GM19324 (cell line): ENCODE data around the gene POLR2F.

Source experiments
- ATAC-seq: cut with Tn5 transposase; IDR thresholded peaks from one replicate; pipeline ENCODE4 v1.9.1; 2021; ENCODE audit warnings: mild to moderate bottlenecking, moderate library complexity; ENCODE audit not compliant: unreplicated experiment, low FRiP score

POLR2F gene

GRCh38 chr22:37953437-37954179 lies at the start of gene POLR2F, which contains the start of gene C22orf23:
TSS of gene POLR2F (plus strand) at chr22:37953699. CDS start at chr22:37953788, 89 bp downstream.
TSS of gene C22orf23 (minus strand) at chr22:37953601. CDS start at chr22:37953149, 452 bp downstream.
- ATAC-seq = peak; percentile 93

GRCh38 chr22:37904572-37905533 lies 48.6 kb upstream of the POLR2F start:
- ATAC-seq = no peak

DNA sequence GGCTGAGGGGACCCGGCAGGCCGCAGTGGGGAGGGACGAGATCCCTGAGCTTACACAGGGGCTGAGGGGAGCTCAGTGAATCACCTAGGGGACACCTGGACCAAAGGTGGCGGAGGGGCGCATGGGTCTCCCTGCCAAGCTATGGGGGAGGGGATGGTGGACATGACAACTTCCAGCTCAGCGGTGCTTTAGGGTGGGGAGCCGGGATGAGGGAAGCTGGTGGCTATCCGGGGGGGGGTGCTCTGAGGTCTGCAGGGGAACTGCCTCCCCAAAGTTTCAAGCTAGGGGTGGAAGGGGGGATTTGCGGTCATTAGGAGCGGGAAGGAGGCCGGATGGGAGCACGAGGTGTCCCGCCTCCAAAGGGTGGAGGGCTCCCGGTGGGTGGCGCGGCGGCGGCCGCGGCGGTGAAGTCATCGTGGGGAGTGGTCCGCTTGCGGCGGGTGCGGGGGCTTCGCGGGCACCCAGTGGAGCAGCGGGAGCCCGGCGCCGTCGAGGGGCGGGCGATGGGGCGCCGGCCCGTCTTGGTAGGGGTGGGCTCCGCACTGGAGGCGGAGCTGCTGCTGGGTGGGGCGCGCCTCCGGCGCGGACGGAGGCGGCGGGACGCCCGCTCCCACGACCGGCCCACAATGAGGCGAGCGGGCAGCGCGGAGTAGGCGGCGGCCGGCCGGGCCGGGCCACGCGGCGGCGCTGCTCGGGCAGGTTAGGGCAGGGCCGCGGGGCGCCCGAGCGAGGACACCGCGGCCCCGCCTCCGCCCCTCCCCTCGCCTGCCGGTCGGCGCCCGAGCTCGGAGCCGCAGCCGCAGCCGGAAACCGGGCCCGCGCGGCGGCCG lies 47.8 kb upstream of the POLR2F start, which contains the start of gene MICALL1:
Gene MICALL1, plus strand, starts transcription at position 764 of the 830 bp plus-strand sequence. CDS start 126 bp downstream, outside the sequence.
- ATAC-seq = peak; percentile 85

GRCh38 chr22:37906364-37907008 lies 47.0 kb upstream of the POLR2F start:
- peak; percentile 37 for ATAC-seq

GRCh38 chr22:37907036-37907954 lies 46.2 kb upstream of the POLR2F start:
- ATAC-seq = no peak

GRCh38 chr22:37909766-37910165 lies 43.7 kb upstream of the POLR2F start:
- ATAC-seq = no peak

DNA sequence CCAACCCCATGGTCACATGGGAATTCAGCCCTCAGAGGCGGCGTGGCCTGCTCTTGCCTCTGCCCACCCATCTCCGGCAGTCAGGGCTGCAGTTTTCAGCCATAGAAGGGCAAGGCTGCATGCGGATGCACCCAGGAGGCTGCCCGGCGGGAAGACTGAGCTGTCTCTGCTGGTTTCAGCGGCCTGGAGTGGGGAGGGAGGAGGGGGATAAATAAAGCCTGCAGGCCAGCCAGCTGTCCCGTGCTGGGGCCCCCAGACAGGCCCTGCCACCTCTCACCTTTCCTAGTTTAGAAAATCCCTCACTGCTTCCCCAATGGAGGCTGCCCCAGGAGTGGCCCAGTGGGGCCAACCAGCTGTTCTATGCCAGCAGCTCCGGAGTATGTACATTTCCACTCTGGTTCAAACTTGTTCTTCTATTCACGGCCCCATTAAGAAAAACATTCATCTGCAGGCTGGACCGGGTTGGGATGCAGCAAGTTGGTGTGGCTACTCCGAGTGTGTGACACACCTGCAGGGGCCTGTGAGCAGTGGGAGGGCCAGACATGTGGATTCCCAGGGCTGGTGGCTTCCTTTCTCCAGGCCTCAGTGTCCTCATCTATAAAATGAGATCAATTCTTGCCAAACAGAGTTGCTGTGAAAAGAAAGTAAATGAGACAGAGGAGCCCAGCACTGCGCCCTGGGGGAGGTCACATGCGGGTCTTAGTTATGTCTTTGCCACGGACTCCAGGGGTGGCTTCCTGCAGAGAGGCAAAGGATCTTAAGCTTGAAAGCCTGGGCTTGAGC lies 42.4 kb upstream of the POLR2F start:
- no peak for ATAC-seq

DNA sequence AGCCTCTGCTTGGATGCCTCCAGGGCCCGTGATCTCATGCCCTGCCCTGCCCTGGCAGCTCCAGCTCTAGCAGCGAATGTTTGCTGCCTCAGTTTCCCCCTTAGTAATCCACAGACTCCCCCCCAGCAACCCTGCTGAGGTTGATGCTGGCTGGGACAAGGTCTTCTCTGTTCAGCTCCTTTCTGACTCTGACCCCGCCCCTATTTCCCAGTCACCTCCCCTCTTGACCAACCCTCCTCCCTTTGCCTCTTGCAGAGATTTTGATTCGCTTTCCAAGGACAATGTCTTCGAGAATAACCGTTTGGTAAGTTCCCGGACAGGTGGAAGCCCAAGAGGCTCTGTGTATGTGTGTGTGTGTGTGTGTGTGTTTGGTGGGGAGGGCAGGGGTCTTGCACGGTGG lies 41.8 kb upstream of the POLR2F start:
- ATAC-seq = no peak

DNA sequence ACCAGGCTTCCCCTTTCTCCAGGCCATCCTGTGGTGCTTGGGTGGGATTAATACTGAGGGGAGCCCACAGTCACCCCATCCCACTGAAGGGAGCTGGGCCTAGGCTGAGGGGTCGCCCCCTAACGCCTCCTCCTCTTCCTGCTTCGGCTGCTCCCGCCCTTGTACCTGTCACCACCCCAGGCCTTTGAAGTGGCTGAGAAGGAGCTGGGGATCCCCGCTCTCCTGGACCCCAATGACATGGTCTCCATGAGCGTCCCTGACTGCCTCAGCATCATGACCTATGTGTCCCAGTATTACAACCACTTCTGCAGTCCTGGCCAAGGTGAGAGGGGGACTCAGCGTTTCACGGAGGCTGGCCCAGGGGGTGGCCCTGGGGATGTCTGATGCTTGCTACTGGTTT lies 41.3 kb upstream of the POLR2F start:
- no peak for ATAC-seq

DNA sequence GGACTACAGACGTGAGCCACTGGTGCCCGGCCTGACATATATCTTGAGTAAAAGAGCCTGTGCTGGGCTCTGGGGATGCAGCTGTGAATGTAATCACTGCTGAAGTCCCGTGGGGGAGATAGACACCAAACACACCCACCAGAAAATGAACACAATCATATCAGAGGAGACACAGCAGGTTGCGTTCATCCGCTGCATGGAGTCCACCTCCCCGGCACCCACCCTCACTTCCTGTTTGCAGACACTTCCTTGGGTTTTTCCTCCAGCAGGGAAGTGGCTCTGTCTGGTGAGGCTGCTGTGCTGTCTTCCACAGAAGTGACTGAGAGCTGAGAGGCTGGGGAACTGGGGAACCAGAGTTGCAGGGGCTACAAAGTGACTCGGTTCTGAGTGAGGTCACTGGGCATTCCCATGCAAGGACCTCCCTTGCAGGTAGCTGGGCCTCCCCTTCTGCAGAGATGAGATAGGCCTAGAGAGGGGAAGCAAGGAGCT lies 40.2 kb upstream of the POLR2F start:
- no peak for ATAC-seq

GRCh38 chr22:37916311-37916710 lies 37.2 kb upstream of the POLR2F start:
- ATAC-seq = no peak

GRCh38 chr22:37917874-37918548 lies 35.5 kb upstream of the POLR2F start:
- no peak for ATAC-seq

DNA sequence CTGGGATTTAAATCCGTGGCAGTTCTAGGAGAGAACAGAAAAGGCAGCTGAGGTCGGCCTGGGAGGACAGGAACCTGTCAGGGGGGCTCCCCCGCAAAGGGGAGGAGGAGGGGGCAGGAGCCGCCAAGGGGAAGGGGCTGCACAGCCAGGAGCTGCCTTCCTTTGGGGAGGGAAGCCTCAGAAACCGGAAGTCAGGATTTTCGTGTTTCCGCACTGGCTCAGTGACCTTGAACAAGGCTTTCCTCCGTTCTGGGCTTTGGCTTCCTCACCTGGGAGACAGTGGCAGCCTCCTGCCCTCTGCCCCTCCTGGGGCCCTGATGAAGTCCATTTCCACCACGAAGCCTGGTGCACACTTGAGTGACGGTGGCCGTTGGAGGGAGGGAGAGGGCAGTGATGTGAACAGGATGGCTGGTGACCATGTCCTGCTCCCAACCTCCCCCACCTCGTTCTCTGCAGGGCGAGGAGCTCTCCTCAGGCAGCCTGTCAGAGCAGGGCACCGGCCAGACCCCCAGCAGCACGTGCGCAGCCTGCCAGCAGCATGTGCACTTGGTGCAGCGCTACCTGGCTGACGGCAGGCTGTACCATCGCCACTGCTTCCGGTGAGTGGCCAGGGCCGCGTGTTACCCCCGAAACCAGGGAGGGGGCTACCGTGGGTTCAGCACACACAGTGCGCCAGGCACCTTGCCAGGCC lies 34.8 kb upstream of the POLR2F start:
- ATAC-seq = no peak

DNA sequence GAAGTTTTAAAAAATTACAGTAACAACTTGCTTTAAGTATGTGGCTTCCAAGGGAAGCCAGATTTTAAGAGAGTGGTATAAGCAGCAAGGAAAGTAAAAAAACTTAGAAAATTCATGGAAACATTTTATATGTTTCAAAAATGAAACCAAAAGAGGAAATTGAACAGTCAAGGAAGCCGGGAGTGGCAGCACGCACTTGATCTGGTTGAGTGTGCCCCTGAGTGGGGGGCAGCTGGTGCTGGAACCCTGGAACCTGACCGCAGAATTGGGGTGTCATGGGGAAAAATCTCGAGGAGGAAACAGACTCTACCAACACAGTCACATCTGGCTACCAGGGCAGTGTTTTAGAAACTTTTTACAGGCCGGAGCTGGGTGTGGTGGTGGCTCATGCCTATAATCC lies 33.4 kb upstream of the POLR2F start:
- ATAC-seq = no peak

DNA sequence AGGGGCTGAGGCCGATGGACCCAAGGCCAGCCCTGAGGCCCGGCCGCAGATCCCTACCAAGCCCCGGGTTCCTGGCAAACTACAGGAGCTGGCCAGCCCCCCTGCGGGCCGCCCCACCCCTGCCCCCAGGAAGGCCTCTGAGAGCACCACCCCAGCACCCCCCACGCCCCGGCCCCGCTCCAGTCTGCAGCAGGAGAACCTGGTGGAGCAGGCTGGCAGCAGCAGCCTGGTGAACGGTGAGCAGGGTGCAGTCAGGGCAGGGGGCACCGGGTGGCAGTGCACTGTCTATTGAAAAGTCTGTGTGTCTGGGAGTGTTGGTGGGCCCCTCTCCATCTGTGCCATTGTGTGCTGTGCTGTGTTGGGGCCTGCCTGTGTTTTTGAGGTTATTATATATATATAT lies 31.3 kb upstream of the POLR2F start:
- ATAC-seq = no peak

DNA sequence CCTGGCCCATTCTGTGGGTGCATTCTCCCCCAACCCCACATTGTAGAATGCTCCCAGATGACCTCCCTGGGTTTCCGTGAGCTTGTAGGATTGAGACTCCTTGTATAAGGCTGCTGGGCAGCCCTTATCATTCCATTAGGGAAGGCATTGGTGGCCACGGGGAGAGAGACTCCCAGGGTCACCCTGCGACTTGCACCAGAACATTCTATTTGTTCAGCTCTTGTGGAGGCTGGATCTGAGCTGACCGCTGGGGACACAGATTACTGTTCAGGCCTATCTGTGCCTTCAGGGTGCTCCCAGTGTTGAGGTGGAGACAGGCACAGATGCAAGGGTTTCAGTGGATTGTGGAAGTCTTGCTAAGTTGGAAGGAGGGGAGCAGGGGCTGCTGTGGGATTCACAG lies 29.6 kb upstream of the POLR2F start:
- ATAC-seq = no peak
